ENCODE data around the gene MAPKAPK3.

MAPKAPK3 gene

GRCh38 chr3:50604628-50605588 is 12.0 kb upstream of the MAPKAPK3 start:
- Histone ChIP-seq H3K9me3 (ENCODE audit: insufficient read depth, low read depth, low read length) (no peaks in the 10 kb centered on the region), H3K36me3 (ENCODE audit: insufficient read depth, low read length) (no peaks in the 10 kb centered on the region), H3K4me3 (ENCODE audit: low read length, poor library complexity, severe bottlenecking) (no peak overlapping the region), H3K9ac (ENCODE audit: low read depth, low read length, poor library complexity, severe bottlenecking) (no peak overlapping the region), H3F3A (ENCODE audit: low read depth) (no peaks in the 10 kb centered on the region), H3K4me2 (ENCODE audit: low read depth, low read length, poor library complexity, severe bottlenecking) (no peak overlapping the region), H3K27me3 (ENCODE audit: insufficient read depth, low read length, poor library complexity, severe bottlenecking) (no peaks in the 10 kb centered on the region), H4K20me1 (ENCODE audit: insufficient read depth, low read length, poor library complexity, severe bottlenecking) (no peaks in the 10 kb centered on the region), H3K9me2 (replicated peaks; ENCODE audit: low read depth, low read length) (no peaks in the 10 kb centered on the region), H3K79me2 (ENCODE audit: insufficient read depth, low read length) (no peaks in the 10 kb centered on the region), H3K4me1 (ENCODE audit: insufficient read depth, low read length, poor library complexity, severe bottlenecking) (no peaks in the 10 kb centered on the region), H2AFZ (ENCODE audit: low read length) (no peak overlapping the region)
- TF ChIP-seq CTCF (conservative IDR thresholded peaks at IDR 0.05; ENCODE audit: low read length) (no peak), EZH2phosphoT487 (IDR thresholded peaks at IDR 0.05; ENCODE audit: borderline replicate concordance) (no peak)

- Histone ChIP-seq H3K4me2 (ENCODE audit: low read depth, low read length, poor library complexity, severe bottlenecking) (no peak overlapping the region), H3K36me3 (ENCODE audit: insufficient read depth, low read length) (no peaks in the 10 kb centered on the region)
Observed at GRCh38 chr3:50605901-50606326, 11.0 kb upstream of the MAPKAPK3 start.

GRCh38 chr3:50606596-50606995 is 10.4 kb upstream of the MAPKAPK3 start:
- no peaks in the 10 kb centered on the region for H4K20me1 ChIP-seq (ENCODE audit: insufficient read depth, low read length, poor library complexity, severe bottlenecking)

More at GRCh38 chr3:50605901-50606326, 11.0 kb upstream of the MAPKAPK3 start:
- Histone ChIP-seq H3K27me3 (ENCODE audit: insufficient read depth, low read length, poor library complexity, severe bottlenecking) (no peaks in the 10 kb centered on the region), H3K9ac (ENCODE audit: low read depth, low read length, poor library complexity, severe bottlenecking) (no peak overlapping the region), H3K4me3 (ENCODE audit: low read length, poor library complexity, severe bottlenecking) (no peak overlapping the region), H3K79me2 (ENCODE audit: insufficient read depth, low read length) (no peaks in the 10 kb centered on the region), H3K4me1 (ENCODE audit: insufficient read depth, low read length, poor library complexity, severe bottlenecking) (peaks cover 4% of the 10 kb centered on the region), H3K9me3 (ENCODE audit: insufficient read depth, low read depth, low read length) (no peaks in the 10 kb centered on the region), H4K20me1 (ENCODE audit: insufficient read depth, low read length, poor library complexity, severe bottlenecking) (no peaks in the 10 kb centered on the region), H3F3A (ENCODE audit: low read depth) (no peaks in the 10 kb centered on the region), H2AFZ (ENCODE audit: low read length) (no peak overlapping the region), H3K9me2 (replicated peaks; ENCODE audit: low read depth, low read length) (no peaks in the 10 kb centered on the region)
- TF ChIP-seq EZH2phosphoT487 (IDR thresholded peaks at IDR 0.05; ENCODE audit: borderline replicate concordance), result no peak
- TF ChIP-seq CTCF (conservative IDR thresholded peaks at IDR 0.05; ENCODE audit: low read length), result no peak

More at GRCh38 chr3:50606596-50606995, 10.4 kb upstream of the MAPKAPK3 start:
- Histone ChIP-seq H3K27me3 (ENCODE audit: insufficient read depth, low read length, poor library complexity, severe bottlenecking) (no peaks in the 10 kb centered on the region), H3K4me3 (ENCODE audit: low read length, poor library complexity, severe bottlenecking) (no peak overlapping the region), H3K36me3 (ENCODE audit: insufficient read depth, low read length) (no peaks in the 10 kb centered on the region), H3F3A (ENCODE audit: low read depth) (no peaks in the 10 kb centered on the region), H3K9ac (ENCODE audit: low read depth, low read length, poor library complexity, severe bottlenecking) (no peak overlapping the region), H3K79me2 (ENCODE audit: insufficient read depth, low read length) (no peaks in the 10 kb centered on the region), H3K9me2 (replicated peaks; ENCODE audit: low read depth, low read length) (no peaks in the 10 kb centered on the region), H3K4me1 (ENCODE audit: insufficient read depth, low read length, poor library complexity, severe bottlenecking) (peaks cover 10% of the 10 kb centered on the region), H3K4me2 (ENCODE audit: low read depth, low read length, poor library complexity, severe bottlenecking) (no peak overlapping the region), H3K9me3 (ENCODE audit: insufficient read depth, low read depth, low read length) (no peaks in the 10 kb centered on the region), H2AFZ (ENCODE audit: low read length) (no peak overlapping the region)
- TF ChIP-seq CTCF (conservative IDR thresholded peaks at IDR 0.05; ENCODE audit: low read length) (no peak), EZH2phosphoT487 (IDR thresholded peaks at IDR 0.05; ENCODE audit: borderline replicate concordance) (no peak)
